HepG2 (cell line): ENCODE measurements around the gene IMPDH1. TPM values are rescaled to one million over a fixed set of nuclear protein-coding genes. Genes with fewer than 3 reads are reported as not detected.

ENCODE experiments used
- ARHGAP35 ChIP-seq: sonication (generic); formaldehyde crosslinking; IDR thresholded peaks from 2 replicates; pipeline ENCODE4 v1.9.0; 2022; ENCODE audit warnings: mild to moderate bottlenecking, inconsistent platforms, moderate library complexity, missing genetic modification reagents, borderline replicate concordance
- BORCS8-MEF2B ChIP-seq: sonication (generic); formaldehyde crosslinking; IDR thresholded peaks from 2 replicates; pipeline ENCODE4 v1.8.0; 2022; ENCODE audit warnings: mild to moderate bottlenecking, missing genetic modification reagents
- CENPT ChIP-seq: sonication (generic); formaldehyde crosslinking; IDR thresholded peaks from 2 replicates; pipeline ENCODE4 v1.8.0; 2022; ENCODE audit warnings: low read depth, mild to moderate bottlenecking, moderate library complexity, missing genetic modification reagents
- RERE ChIP-seq: IDR thresholded peaks from 2 replicates; pipeline ENCODE4 v1.6.1; 2016; ENCODE audit warnings: low read depth, missing genetic modification reagents, missing compliant biosample characterization
- STAG1 ChIP-seq: sonication (generic); formaldehyde crosslinking; IDR thresholded peaks from 2 replicates; pipeline ENCODE4 v1.4.0; 2020; ENCODE audit warnings: missing genetic modification reagents
- SYNCRIP ChIP-seq: fragments of 200-400 bp; formaldehyde crosslinking; IDR thresholded peaks from 2 replicates; pipeline ENCODE4 v1.6.1; 2018; ENCODE audit warnings: mild to moderate bottlenecking, low read depth, low read length; ENCODE audit not compliant: insufficient read depth
- ZBTB40 ChIP-seq, 2 experiments: fragments of 450-650 bp in 1 of 2; sonication (generic) in 1 of 2; formaldehyde crosslinking in 1 of 2; IDR thresholded peaks; 2 replicates each; pipeline versions ENCODE4 v1.6.1 to v1.8.0; 2016 to 2022; ENCODE audit warnings: antibody characterized with exemption in 1 of 2, mild to moderate bottlenecking in 1 of 2, missing genetic modification reagents in 1 of 2
- ZFP90 ChIP-seq: sonication (generic); formaldehyde crosslinking; IDR thresholded peaks from 2 replicates; pipeline ENCODE4 v1.8.0; 2022; ENCODE audit warnings: missing genetic modification reagents, mild to moderate bottlenecking, inconsistent platforms, borderline replicate concordance
- ZFY ChIP-seq: sonication (generic); formaldehyde crosslinking; IDR thresholded peaks from 2 replicates; pipeline ENCODE4 v1.4.0; 2020; ENCODE audit warnings: missing genetic modification reagents
- ZNF17 ChIP-seq: sonication (generic); formaldehyde crosslinking; IDR thresholded peaks from 2 replicates; pipeline ENCODE4 v1.5.0; 2020; ENCODE audit warnings: mild to moderate bottlenecking, missing genetic modification reagents
- ZNF512B ChIP-seq: sonication (generic); formaldehyde crosslinking; IDR thresholded peaks from 2 replicates; pipeline ENCODE4 v1.5.1; 2020; ENCODE audit warnings: missing genetic modification reagents, mild to moderate bottlenecking, borderline replicate concordance
- ZNF547 ChIP-seq: sonication (generic); formaldehyde crosslinking; IDR thresholded peaks from 2 replicates; pipeline ENCODE4 v1.5.1; 2020; ENCODE audit warnings: mild to moderate bottlenecking, missing genetic modification reagents
- polyA plus RNA-seq, 8 experiments: library from polyadenylated mRNA; depleted of rRNA in 3 of 8; stranded (reverse) in 7 of 8; unstranded in 1 of 8; fragments of >200 nt; fragmentation: Illumina TruSeq in 4 of 8; extraction: Trizol in 4 of 8; gene quantifications; 2 replicates each; pipeline versions ENCODE4 v1.2.1 to v1.2.3, GENCODE V29; 2011 to 2016; ENCODE audit warnings: low read depth in 4 of 8, missing spikeins in 1 of 8, mixed read lengths in 1 of 8; ENCODE audit not compliant: insufficient read depth in 1 of 8
- total RNA-seq, 5 experiments: library from RNA; depleted of rRNA; stranded (reverse); fragments of >200 nt; fragmentation: Illumina TruSeq; extraction: Trizol; gene quantifications; 2 replicates each; pipeline ENCODE4 v1.2.3, GENCODE V29; 2016; ENCODE audit warnings: low read depth in 1 of 5

Gene IMPDH1
- total and polyA plus RNA-seq, 2 of the 13 experiments (the other 11 are each of a cell fraction or from before 2014, with no cell fraction given): 22.8 to 34.0 TPM

GRCh38 chr7:128352153-128352537 lies 57.6 kb downstream of the IMPDH1 start (continued):
- TF ChIP-seq RERE (CRISPR knock-in tag) (no peak), ZNF512B (CRISPR knock-in tag) (no peak), SYNCRIP (no peak), ZFY (CRISPR knock-in tag) (peak; percentile 55; the same call in 1 of the 2 replicates), ARHGAP35 (CRISPR knock-in tag) (no peak), ZFP90 (CRISPR knock-in tag) (no peak), ZNF547 (CRISPR knock-in tag) (no peak), ZBTB40 (IDR thresholded peaks at IDR 0.05) (no peak), ZBTB40 (CRISPR knock-in tag; IDR thresholded peaks at IDR 0.05) (peak; percentile 42; the same call in 1 of the 2 replicates), STAG1 (CRISPR knock-in tag) (peak; percentile 30; the same call in 1 of the 2 replicates), CENPT (no peak), ZNF17 (CRISPR knock-in tag) (no peak), BORCS8-MEF2B (peak; percentile 60; the same call in 1 of the 2 replicates)
